NCI-H345 (cell line): Measurements from ENCODE around the gene IAPP.
"Not testable (repeated sequence)": the region's sequence is repeated elsewhere in the genome, so short reads cannot be mapped to it uniquely, and the experiment has no call there.

Source experiments
- DNase-seq: peaks from one replicate; lab custom pipeline; 2025; lab: John Stamatoyannopoulos, UW

Gene IAPP

DNA sequence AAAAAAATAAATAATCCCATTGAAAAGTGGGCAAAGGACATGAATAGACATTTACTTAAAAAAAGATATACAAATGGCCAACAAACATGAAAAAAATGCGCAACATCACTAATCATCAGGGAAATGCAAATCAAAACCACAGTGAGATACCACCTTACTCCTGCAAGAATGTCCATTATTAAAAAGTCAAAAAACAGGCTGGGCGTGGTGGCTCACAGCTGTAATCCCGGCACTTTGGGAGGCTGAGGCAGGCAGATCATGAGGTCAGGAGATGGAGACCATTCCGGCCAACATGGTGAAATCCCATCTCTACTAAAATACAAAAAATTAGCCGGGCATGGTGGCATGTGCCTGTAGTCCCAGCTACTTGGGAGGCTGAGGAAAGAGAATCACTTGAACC lies 8.6 kb downstream of the IAPP start:
- DNase-seq = not testable (repeated sequence)

- no peak for DNase-seq
Measured at GRCh38 chr12:21384261-21384660, 11.6 kb downstream of the IAPP start.

DNA sequence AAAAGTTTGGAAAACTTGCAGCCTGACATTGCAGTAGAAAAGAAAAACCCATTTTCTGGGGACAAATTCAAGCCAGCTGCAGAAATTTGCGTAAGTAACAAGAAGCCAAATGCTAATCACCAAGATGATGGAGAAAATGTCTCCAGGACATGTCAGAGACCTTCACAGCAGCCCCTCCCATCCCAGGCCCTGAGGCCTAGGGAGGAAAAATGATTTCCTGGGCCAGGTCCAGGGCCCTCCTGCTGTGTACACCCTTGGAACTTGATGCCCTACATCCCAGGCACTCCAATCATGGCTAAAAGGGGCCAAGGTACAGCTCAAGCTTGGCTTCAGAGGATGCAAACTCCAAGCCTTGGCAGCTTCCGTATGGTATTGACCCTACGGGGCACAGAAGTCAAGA lies 14.5 kb downstream of the IAPP start:
- no peak for DNase-seq

DNA sequence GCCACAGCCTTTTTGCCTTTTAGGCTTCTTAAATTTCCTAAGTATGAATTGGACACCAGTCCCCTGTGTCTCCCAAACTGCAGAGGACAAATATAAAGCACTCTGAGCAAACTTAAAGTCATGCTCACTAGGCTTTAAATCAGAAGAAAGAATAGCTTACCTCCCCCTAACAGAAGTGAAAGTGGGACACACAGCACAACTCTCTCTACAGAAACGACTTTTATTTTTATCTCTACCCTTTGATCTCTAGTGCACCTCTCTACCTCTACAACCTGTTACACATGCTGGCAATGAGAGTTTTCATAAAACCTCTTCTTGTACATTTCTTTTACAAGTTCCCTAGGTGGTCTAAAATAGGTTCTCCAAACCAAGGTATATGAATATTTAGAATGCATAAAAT lies 19.7 kb downstream of the IAPP start:
- DNase-seq = no peak

DNA sequence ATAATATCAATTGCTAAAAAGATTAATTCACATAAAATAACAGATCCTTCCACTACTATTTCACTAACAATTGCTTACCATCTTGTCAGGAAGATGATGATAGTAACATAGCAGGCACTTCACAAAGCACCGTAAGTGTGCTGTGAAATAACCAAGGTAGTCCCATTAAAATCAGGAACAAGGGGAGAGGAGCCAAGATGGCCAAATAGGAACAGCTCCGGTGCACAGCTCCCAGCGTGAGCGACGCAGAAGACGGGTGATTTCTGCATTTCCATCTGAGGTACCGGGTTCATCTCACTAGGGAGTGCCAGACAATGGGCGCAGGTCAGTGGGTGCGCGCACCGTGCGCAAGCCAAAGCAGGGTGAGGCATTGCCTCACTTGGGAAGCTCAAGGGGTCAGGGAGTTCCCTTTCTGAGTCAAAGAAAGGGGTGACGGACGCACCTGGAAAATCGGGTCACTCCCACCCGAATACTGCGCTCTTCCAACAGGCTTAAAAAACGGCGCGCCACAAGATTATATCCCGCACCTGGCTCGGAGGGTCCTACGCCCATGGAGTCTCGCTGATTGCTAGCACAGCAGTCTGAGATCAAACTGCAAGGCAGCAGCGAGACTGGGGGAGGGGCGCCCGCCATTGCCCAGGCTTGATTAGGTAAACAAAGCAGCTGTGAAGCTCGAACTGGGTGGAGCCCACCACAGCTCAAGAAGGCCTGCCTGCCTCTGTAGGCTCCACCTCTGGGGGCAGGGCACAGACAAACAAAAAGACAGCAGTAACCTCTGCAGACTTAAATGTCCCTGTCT lies 22.3 kb downstream of the IAPP start:
- not testable (repeated sequence) for DNase-seq

DNA sequence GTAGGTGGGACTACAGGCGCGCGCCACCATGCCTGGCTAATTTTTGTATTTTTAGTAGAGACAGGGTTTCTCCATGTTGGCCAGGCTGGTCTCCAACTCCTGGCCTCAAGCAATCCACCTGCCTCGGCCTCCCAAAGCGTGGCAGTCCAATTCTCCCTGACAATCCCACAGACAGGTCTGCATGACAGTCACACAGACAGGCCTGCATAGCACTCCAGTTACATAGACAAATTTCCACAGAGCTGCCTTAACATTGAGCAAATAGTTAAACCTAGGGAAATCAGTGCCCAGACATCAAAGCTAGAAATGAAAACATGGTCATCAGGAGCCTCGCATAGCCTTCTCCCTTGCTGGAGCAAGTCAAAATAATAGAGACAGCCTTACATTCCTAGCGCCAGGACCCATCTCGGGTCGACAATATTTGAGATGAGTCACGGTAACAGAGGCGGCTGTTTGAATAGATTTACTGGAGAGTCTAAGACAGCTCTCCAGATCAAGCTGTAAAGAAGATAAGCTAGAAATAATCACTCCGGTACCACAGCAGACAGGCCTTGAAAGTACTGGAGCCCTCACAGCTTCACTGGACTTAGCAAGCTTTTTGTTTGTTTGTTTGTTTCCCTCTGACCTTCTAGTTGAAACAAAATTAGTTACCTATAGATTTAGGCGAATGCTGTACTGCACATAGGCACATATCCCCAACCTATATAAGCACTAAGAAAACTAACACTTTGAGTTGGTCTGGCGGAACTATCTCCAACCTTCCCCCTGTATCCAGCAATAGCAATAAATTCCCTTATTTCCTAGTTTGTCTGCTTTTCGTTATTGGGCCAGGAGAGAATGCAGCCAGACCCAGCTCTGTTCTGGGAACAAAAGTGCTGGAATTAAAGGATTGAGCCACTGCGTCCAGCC lies 40.9 kb downstream of the IAPP start:
- DNase-seq = no peak

DNA sequence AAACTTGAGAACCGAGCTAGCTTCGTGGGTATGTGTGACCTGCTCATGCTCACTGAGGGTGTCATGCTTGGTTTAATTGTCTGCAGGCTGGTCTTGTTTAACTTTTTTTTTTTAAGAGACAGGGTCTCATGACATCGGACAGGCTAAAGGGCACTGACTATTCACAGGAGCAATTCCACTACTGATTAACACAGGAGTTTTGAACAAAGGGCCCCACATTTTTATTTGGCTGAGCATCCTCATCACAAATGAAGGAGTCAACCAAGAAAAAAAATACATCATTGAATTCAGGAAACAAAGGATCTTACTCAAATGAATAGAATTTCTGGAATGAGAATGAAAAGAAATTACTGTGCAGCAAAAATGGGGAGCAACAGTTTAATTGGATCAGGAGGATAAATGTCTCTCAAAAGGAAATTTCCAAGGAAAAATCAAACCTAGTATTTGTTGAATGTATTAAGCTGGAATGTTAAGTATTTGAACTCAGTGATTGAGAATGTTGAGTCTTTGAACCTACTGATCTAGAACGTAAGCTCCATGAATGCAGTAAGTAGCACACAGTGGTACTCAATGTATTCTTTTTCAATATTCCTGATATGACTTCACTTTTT lies 43.9 kb downstream of the IAPP start:
- no peak for DNase-seq

GRCh38 chr12:21418398-21418797 lies 45.7 kb downstream of the IAPP start:
- not testable (repeated sequence) for DNase-seq

DNA sequence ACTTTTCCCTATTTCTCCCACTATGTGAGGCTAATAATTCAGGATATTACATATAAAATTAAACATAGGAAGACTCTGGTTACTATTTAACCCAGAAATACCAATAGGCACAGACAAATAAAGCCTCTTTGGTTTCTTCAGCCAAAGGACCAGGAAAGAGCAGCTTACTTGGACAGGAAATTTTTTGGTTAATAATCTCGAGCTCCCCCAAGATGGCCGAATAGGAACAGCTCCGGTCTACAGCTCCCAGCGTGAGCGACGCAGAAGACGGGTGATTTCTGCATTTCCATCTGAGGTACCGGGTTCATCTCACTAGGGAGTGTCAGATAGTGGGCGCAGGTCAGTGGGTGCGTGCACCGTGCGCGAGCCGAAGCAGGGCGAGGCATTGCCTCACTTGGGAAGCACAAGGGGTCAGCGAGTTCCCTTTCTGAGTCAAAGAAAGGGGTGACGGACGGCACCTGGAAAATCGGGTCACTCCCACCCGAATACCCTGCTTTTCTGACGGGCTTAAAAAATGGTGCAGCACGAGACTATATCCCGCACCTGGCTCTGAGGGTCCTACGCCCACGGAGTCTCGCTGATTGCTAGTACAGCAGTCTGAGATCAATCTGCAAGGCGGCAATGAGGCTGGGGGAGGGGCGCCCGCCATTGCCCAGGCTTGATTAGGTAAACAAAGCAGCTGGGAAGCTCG lies 46.5 kb downstream of the IAPP start:
- not testable (repeated sequence) for DNase-seq

DNA sequence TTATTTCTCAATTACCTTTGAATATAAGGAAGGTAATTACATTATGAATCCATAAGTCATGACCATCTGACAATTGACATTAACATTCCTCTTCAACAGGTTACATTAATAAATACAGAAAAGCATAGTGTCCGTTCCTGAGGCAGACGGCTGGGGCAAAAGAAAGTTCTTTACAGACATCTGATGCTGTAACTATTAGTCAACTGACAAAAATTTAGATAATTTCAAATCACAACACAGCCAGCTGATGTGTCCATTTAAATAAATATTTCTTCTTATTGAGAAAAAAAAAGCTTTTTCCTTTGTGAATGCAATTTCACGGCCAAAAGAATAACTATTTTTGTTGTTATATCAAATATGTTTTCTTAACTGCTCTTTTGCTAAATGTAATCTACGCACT lies 55.5 kb downstream of the IAPP start:
- no peak for DNase-seq
